Stimulated activated naive CD8-positive, alpha-beta T cell treated with anti-CD3 and anti-CD28 coated beads, Interleukin-15, Interleukin-2, amounts not matched to agents 100 ng/mL and 50 ng/mL, for 24 hours (primary cell): ENCODE data around the gene SPINK5.

ENCODE experiments used
- H3K27ac Mint-ChIP-seq: one replicate; pipeline ENCODE4 v1.8.0; 2021; ENCODE audit warnings: mild to moderate bottlenecking, mixed read lengths
- H3K27me3 Mint-ChIP-seq: one replicate; pipeline ENCODE4 v1.8.0; 2021; ENCODE audit warnings: mixed read lengths
- H3K36me3 Mint-ChIP-seq: one replicate; pipeline ENCODE4 v1.8.0; 2021; ENCODE audit warnings: low read depth, mixed read lengths
- H3K4me1 Mint-ChIP-seq: one replicate; pipeline ENCODE4 v1.8.0; 2021; ENCODE audit warnings: low read depth, mixed read lengths
- H3K4me3 Mint-ChIP-seq: one replicate; pipeline ENCODE4 v1.8.0; 2021; ENCODE audit warnings: mild to moderate bottlenecking, mixed read lengths
- H3K9me3 Mint-ChIP-seq: one replicate; pipeline ENCODE4 v1.8.0; 2021; ENCODE audit warnings: mixed read lengths

Gene SPINK5

GRCh38 chr5:148141645-148142044 lies 77.9 kb downstream of the SPINK5 start:
- H3K4me3 Mint-ChIP-seq, result no peak overlapping the region
- no peaks in the 10 kb centered on the region for H3K36me3 Mint-ChIP-seq
- peaks cover 9% of the 10 kb centered on the region for H3K27me3 Mint-ChIP-seq
- H3K9me3 Mint-ChIP-seq, result no peaks in the 10 kb centered on the region
- H3K27ac Mint-ChIP-seq, result no peak overlapping the region
- no peaks in the 10 kb centered on the region for H3K4me1 Mint-ChIP-seq

GRCh38 chr5:148145916-148146315 lies 82.1 kb downstream of the SPINK5 start:
- H3K4me1 Mint-ChIP-seq, result no peaks in the 10 kb centered on the region
- H3K4me3 Mint-ChIP-seq, result no peak overlapping the region
- no peaks in the 10 kb centered on the region for H3K36me3 Mint-ChIP-seq
- peaks cover 13% of the 10 kb centered on the region for H3K27me3 Mint-ChIP-seq
- H3K27ac Mint-ChIP-seq, result no peak overlapping the region
- no peaks in the 10 kb centered on the region for H3K9me3 Mint-ChIP-seq

GRCh38 chr5:148146487-148146886 lies 82.7 kb downstream of the SPINK5 start:
- H3K27me3 Mint-ChIP-seq, result peaks cover 13% of the 10 kb centered on the region
- no peaks in the 10 kb centered on the region for H3K4me1 Mint-ChIP-seq
- no peak overlapping the region for H3K27ac Mint-ChIP-seq
- H3K9me3 Mint-ChIP-seq, result no peaks in the 10 kb centered on the region
- no peaks in the 10 kb centered on the region for H3K36me3 Mint-ChIP-seq
- H3K4me3 Mint-ChIP-seq, result no peak overlapping the region

GRCh38 chr5:148147415-148147814 lies 83.6 kb downstream of the SPINK5 start:
- H3K4me3 Mint-ChIP-seq, result no peak overlapping the region
- no peaks in the 10 kb centered on the region for H3K9me3 Mint-ChIP-seq
- no peaks in the 10 kb centered on the region for H3K36me3 Mint-ChIP-seq
- H3K27me3 Mint-ChIP-seq, result peaks cover 14% of the 10 kb centered on the region
- H3K4me1 Mint-ChIP-seq, result no peaks in the 10 kb centered on the region
- H3K27ac Mint-ChIP-seq, result no peak overlapping the region

- Mint-ChIP-seq H3K27ac (no peak overlapping the region), H3K4me1 (no peaks in the 10 kb centered on the region), H3K9me3 (peaks cover 8% of the 10 kb centered on the region)
Measured at GRCh38 chr5:148151872-148152271, 88.1 kb downstream of the SPINK5 start.

GRCh38 chr5:148152781-148153180 lies 89.0 kb downstream of the SPINK5 start:
- no peaks in the 10 kb centered on the region for H3K4me1 Mint-ChIP-seq
- H3K9me3 Mint-ChIP-seq, result peaks cover 8% of the 10 kb centered on the region
- no peaks in the 10 kb centered on the region for H3K36me3 Mint-ChIP-seq
- H3K27ac Mint-ChIP-seq, result no peak overlapping the region
- no peak overlapping the region for H3K4me3 Mint-ChIP-seq
- H3K27me3 Mint-ChIP-seq, result peaks cover 10% of the 10 kb centered on the region

More at GRCh38 chr5:148151872-148152271, 88.1 kb downstream of the SPINK5 start:
- Mint-ChIP-seq H3K27me3 (peaks cover 10% of the 10 kb centered on the region), H3K4me3 (no peak overlapping the region), H3K36me3 (no peaks in the 10 kb centered on the region)

- no peaks in the 10 kb centered on the region for H3K4me1 Mint-ChIP-seq
- peaks cover 6% of the 10 kb centered on the region for H3K27me3 Mint-ChIP-seq
- H3K36me3 Mint-ChIP-seq, result no peaks in the 10 kb centered on the region
- H3K27ac Mint-ChIP-seq, result no peak overlapping the region
- peaks cover 8% of the 10 kb centered on the region for H3K9me3 Mint-ChIP-seq
- H3K4me3 Mint-ChIP-seq, result no peak overlapping the region
Measured at GRCh38 chr5:148156609-148157008, 92.8 kb downstream of the SPINK5 start.

GRCh38 chr5:148162038-148162437 lies 98.3 kb downstream of the SPINK5 start:
- Mint-ChIP-seq H3K4me3 (no peak overlapping the region), H3K9me3 (no peaks in the 10 kb centered on the region), H3K36me3 (no peaks in the 10 kb centered on the region), H3K27ac (no peak overlapping the region), H3K27me3 (no peaks in the 10 kb centered on the region), H3K4me1 (no peaks in the 10 kb centered on the region)

- Mint-ChIP-seq H3K4me1 (no peaks in the 10 kb centered on the region), H3K9me3 (no peaks in the 10 kb centered on the region), H3K27ac (no peak overlapping the region), H3K4me3 (no peak overlapping the region), H3K27me3 (peaks cover 4% of the 10 kb centered on the region), H3K36me3 (no peaks in the 10 kb centered on the region)
Measured at GRCh38 chr5:148163345-148163744, 99.6 kb downstream of the SPINK5 start.

- Mint-ChIP-seq H3K4me3 (no peak overlapping the region), H3K4me1 (no peaks in the 10 kb centered on the region), H3K27me3 (peaks cover 4% of the 10 kb centered on the region), H3K27ac (no peak overlapping the region), H3K36me3 (no peaks in the 10 kb centered on the region), H3K9me3 (no peaks in the 10 kb centered on the region)
Measured at GRCh38 chr5:148166550-148167283, 102.9 kb downstream of the SPINK5 start.

- Mint-ChIP-seq H3K9me3 (no peaks in the 10 kb centered on the region), H3K27me3 (peaks cover 12% of the 10 kb centered on the region), H3K27ac (no peak within 1 kb of the TSS), H3K4me1 (no peaks in the 10 kb centered on the region), H3K4me3 (no peak within 1 kb of the TSS), H3K36me3 (no peaks in the 10 kb centered on the region)
Measured at GRCh38 chr5:148168246-148168645, 104.5 kb downstream of the SPINK5 start, which contains the start of gene SPINK14. Gene SPINK14 (plus strand): TSS chr5:148168546. CDS start chr5:148169733, 1,187 bp downstream.

GRCh38 chr5:148172377-148172776 lies 108.6 kb downstream of the SPINK5 start:
- Mint-ChIP-seq H3K9me3 (no peaks in the 10 kb centered on the region), H3K27ac (no peak overlapping the region), H3K27me3 (peaks cover 27% of the 10 kb centered on the region), H3K36me3 (no peaks in the 10 kb centered on the region), H3K4me1 (no peaks in the 10 kb centered on the region), H3K4me3 (no peak overlapping the region)

- no peaks in the 10 kb centered on the region for H3K4me1 Mint-ChIP-seq
- H3K27me3 Mint-ChIP-seq, result peaks cover 32% of the 10 kb centered on the region
- H3K36me3 Mint-ChIP-seq, result no peaks in the 10 kb centered on the region
- H3K9me3 Mint-ChIP-seq, result no peaks in the 10 kb centered on the region
- no peak overlapping the region for H3K27ac Mint-ChIP-seq
- no peak overlapping the region for H3K4me3 Mint-ChIP-seq
Measured at GRCh38 chr5:148176480-148176879, 112.7 kb downstream of the SPINK5 start.

GRCh38 chr5:148177207-148177606 lies 113.4 kb downstream of the SPINK5 start:
- H3K4me3 Mint-ChIP-seq, result no peak overlapping the region
- H3K27me3 Mint-ChIP-seq, result peaks cover 32% of the 10 kb centered on the region
- no peaks in the 10 kb centered on the region for H3K4me1 Mint-ChIP-seq
- H3K27ac Mint-ChIP-seq, result no peak overlapping the region
- H3K36me3 Mint-ChIP-seq, result no peaks in the 10 kb centered on the region
- no peaks in the 10 kb centered on the region for H3K9me3 Mint-ChIP-seq

GRCh38 chr5:148179234-148179824 lies 115.5 kb downstream of the SPINK5 start:
- H3K4me3 Mint-ChIP-seq, result no peak overlapping the region
- H3K4me1 Mint-ChIP-seq, result no peaks in the 10 kb centered on the region
- H3K9me3 Mint-ChIP-seq, result no peaks in the 10 kb centered on the region
- H3K27ac Mint-ChIP-seq, result no peak overlapping the region
- H3K27me3 Mint-ChIP-seq, result peaks cover 25% of the 10 kb centered on the region
- H3K36me3 Mint-ChIP-seq, result no peaks in the 10 kb centered on the region
